ENCODE results near the gene TRIO. TPM values are rescaled to one million over a fixed set of nuclear protein-coding genes. Genes with fewer than 3 reads are reported as not detected.

Gene TRIO
- total RNA-seq, 1 donor from 2014 or later, result 71.6 TPM

DNA sequence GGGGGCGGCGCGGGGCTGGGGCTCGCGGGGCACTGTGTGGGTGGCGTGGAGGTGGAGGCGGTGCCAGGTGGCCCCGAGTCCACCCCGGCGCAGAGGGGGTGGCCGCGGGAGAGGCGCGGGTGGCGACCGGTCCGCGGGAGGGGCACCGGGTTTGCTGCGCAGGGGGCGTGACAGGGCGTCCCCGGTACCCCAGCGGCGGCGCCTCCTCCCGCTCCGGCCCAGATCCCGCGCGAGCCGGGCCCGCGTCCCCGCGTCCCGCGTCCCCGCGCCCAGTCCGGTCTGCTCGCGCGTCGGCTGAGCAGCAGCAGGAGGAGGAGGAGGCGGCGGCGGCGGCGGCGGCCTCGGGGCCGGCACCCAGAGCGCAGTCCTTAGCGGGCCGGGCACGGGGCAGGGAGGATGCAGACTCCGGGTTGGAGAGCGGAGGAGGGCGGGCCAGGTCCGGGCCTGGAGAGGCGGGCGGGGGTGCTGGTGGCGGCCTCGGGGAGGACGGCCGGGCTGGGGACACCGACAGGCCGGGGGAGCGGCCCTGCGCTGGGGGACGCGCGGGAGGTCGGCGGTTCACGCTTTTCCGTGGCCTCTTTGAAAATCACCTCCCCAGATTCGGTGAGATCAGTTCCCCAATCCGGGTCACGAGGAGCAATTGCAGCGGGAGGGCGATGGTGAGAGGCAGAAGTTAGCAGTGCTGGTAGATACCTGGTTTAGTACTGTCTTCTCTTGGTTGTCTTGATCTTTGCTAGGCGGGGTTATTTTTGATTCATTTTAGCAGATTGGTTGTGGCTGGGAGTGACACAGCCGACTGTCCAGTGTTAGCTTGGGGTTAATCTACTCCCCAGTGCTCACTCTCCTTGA lies 1.7 kb downstream of the TRIO start:
- DNase-seq (ENCODE audit: low read depth) (peak; percentile 83), FAIRE-seq (no peak)
- Histone ChIP-seq H3K4me3 (ENCODE audit: low read depth, low read length) (peak overlapping the region; percentile 91), H3K27me3 (ENCODE audit: control insufficient read depth, insufficient read depth, low read length) (no peaks in the 10 kb centered on the region), H3K36me3 (ENCODE audit: control insufficient read depth, insufficient read depth, low read length) (peaks cover 3% of the 10 kb centered on the region)
- TF ChIP-seq, protein P1, sequence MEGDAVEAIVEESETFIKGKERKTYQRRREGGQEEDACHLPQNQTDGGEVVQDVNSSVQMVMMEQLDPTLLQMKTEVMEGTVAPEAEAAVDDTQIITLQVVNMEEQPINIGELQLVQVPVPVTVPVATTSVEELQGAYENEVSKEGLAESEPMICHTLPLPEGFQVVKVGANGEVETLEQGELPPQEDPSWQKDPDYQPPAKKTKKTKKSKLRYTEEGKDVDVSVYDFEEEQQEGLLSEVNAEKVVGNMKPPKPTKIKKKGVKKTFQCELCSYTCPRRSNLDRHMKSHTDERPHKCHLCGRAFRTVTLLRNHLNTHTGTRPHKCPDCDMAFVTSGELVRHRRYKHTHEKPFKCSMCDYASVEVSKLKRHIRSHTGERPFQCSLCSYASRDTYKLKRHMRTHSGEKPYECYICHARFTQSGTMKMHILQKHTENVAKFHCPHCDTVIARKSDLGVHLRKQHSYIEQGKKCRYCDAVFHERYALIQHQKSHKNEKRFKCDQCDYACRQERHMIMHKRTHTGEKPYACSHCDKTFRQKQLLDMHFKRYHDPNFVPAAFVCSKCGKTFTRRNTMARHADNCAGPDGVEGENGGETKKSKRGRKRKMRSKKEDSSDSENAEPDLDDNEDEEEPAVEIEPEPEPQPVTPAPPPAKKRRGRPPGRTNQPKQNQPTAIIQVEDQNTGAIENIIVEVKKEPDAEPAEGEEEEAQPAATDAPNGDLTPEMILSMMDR (IDR thresholded peaks at IDR 0.05; ENCODE audit: insufficient read depth, low read length, severe bottlenecking), result no peak

DNA sequence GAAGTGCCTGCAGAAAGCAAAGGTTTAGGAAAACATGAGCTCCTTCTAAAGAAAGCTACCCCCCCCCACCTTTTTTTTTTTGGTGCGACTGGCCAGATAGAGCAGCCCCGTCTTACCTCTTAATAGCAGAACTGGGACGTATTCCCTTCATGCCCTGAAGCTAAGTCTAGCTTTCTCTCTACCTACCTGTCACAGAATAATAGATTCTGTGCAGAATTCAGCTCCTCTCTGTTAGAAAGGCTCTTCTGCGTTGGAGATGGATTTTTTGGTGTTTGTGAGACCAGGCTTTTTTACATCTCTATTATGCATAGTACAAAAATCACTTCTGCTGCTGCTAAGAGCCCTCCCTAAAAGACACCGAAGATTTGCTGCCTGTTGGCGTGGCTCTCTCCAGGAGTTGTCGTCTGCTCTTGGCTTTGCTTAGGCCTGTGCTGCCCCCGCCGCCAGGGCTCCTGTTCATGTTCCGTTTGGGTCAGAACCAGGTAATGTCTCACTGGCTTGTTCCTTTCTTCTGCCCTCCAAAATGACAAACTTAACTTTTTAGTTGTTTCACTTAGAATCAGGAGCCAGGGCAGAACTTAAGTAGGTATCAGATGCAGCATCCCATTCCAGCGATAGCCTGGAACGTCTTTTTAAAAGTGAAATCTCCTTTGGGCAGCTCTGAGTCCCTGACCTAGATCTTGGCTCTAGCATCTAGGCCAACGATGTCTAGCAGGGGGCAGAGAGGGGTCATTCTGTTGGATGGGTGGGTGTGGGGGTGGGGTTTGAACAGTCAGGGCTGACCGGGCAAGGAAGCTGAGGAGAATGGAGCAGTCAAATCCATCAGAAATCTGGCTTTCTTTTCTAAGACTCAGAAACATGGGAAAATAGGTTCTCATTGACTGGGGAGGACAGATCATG lies 2.5 kb downstream of the TRIO start:
- TF ChIP-seq, protein P1 (IDR thresholded peaks at IDR 0.05; ENCODE audit: insufficient read depth, low read length, severe bottlenecking), result no peak
- DNase-seq (ENCODE audit: low read depth), result no peak
- peak overlapping the region; percentile 91 for H3K4me3 ChIP-seq (ENCODE audit: low read depth, low read length)
- no peaks in the 10 kb centered on the region for H3K27me3 ChIP-seq (ENCODE audit: control insufficient read depth, insufficient read depth, low read length)
- peaks cover 3% of the 10 kb centered on the region for H3K36me3 ChIP-seq (ENCODE audit: control insufficient read depth, insufficient read depth, low read length)
- no peak for FAIRE-seq

DNA sequence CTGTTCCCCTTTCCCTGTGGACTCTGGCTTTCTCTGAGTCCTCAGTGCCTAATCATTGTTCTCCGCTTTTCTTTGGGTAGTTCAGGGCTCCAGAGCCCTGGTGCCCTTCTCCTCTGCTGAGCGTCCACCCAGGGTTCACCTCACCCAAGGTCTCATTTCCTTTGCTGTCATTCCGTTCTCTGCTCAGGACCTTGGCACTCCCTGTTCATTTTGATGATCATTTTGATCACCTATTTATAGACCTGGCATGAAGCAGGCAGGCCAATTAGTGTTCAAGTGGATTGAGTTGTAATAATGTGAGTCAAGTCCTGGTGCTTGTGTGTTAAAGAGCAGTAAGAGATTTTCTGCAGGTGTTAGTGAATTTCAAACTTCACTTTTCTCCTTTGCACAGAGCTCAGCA lies 3.6 kb downstream of the TRIO start:
- DNase-seq (ENCODE audit: low read depth) (no peak), FAIRE-seq (no peak)
- TF ChIP-seq, protein P1 (IDR thresholded peaks at IDR 0.05; ENCODE audit: insufficient read depth, low read length, severe bottlenecking), result no peak
- H3K36me3 ChIP-seq (ENCODE audit: control insufficient read depth, insufficient read depth, low read length), result peaks cover 3% of the 10 kb centered on the region
- no peaks in the 10 kb centered on the region for H3K27me3 ChIP-seq (ENCODE audit: control insufficient read depth, insufficient read depth, low read length)
- H3K4me3 ChIP-seq (ENCODE audit: low read depth, low read length), result no peak overlapping the region

DNA sequence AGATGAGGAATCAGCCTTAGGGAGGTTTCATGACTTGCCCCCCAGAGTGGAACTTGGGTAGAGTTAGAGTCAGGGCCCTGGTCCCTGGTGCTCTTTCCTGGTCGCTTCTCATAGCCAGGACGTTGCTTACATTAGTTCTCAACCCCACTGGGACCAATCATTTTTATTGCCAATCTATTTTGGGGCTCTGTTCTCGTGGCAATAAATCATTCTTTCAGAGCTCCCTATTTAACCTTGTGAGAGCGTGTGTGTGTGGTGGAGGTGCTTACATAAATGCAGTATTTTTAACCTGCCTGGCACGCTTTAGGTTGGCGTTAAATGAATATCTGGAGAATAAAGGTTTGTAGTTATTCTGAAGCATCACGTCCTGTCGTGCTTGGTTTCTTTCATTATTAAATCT lies 4.1 kb downstream of the TRIO start:
- FAIRE-seq (no peak), DNase-seq (ENCODE audit: low read depth) (no peak)
- TF ChIP-seq, protein P1 (IDR thresholded peaks at IDR 0.05; ENCODE audit: insufficient read depth, low read length, severe bottlenecking), result no peak
- Histone ChIP-seq H3K4me3 (ENCODE audit: low read depth, low read length) (no peak overlapping the region), H3K27me3 (ENCODE audit: control insufficient read depth, insufficient read depth, low read length) (no peaks in the 10 kb centered on the region), H3K36me3 (ENCODE audit: control insufficient read depth, insufficient read depth, low read length) (peaks cover 3% of the 10 kb centered on the region)

DNA sequence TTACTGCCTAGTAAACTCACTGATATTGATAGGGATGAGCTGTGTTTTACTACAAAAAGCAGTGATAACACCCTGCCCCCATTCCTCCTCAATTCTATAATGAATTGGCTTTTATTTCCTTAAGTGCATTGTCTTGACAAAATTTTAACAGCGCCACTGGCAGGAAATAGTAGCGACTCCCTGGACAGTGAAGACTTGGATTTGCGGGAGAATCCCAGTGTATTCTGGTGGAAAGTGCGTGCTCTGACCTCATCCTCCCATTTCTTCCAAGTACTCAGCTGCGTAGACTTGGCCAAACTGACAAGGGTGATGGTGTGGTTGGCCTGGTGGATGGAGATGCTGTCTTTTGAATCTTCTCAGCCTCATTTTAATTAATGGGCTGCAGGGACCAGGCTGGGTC lies 5.3 kb downstream of the TRIO start:
- FAIRE-seq (no peak), DNase-seq (ENCODE audit: low read depth) (no peak)
- peaks cover 3% of the 10 kb centered on the region for H3K36me3 ChIP-seq (ENCODE audit: control insufficient read depth, insufficient read depth, low read length)
- H3K27me3 ChIP-seq (ENCODE audit: control insufficient read depth, insufficient read depth, low read length), result no peaks in the 10 kb centered on the region
- H3K4me3 ChIP-seq (ENCODE audit: low read depth, low read length), result no peak overlapping the region
- TF ChIP-seq, protein P1 (IDR thresholded peaks at IDR 0.05; ENCODE audit: insufficient read depth, low read length, severe bottlenecking), result no peak
